ES-I3 (cell line): ENCODE results near the gene ANKRD33.

Experiments
- H3K36me3 ChIP-seq: 2 replicates; pipeline ENCODE4 v1.6.1; 2013; ENCODE audit warnings: mild to moderate bottlenecking, low read length, control low read depth, moderate library complexity; ENCODE audit not compliant: insufficient read depth
- H3K4me1 ChIP-seq: 2 replicates; pipeline ENCODE4 v1.6.1; 2013; ENCODE audit warnings: mild to moderate bottlenecking, control low read depth, low read length; ENCODE audit not compliant: insufficient read depth
- H3K9ac ChIP-seq: 2 replicates; pipeline ENCODE4 v1.6.1; 2013; ENCODE audit warnings: low read depth, mild to moderate bottlenecking, low read length, moderate library complexity
- H3K9me3 ChIP-seq: 2 replicates; pipeline ENCODE4 v1.6.1; 2013; ENCODE audit warnings: mild to moderate bottlenecking, low read length, moderate library complexity; ENCODE audit not compliant: control insufficient read depth, insufficient read depth

ANKRD33 gene

GRCh38 chr12:51921017-51921725 lies 33.3 kb downstream of the ANKRD33 start:
- Histone ChIP-seq H3K9me3 (no peaks in the 10 kb centered on the region), H3K36me3 (no peaks in the 10 kb centered on the region), H3K4me1 (no peaks in the 10 kb centered on the region; the same call in 1 of the 2 replicates), H3K9ac (no peak overlapping the region)

- Histone ChIP-seq H3K4me1 (no peaks in the 10 kb centered on the region; the same call in 1 of the 2 replicates), H3K9me3 (no peaks in the 10 kb centered on the region), H3K9ac (no peak overlapping the region), H3K36me3 (no peaks in the 10 kb centered on the region)
These were observed 34.2 kb downstream of the ANKRD33 start for GRCh38 chr12:51922146-51922545.

- H3K4me1 ChIP-seq, result no peaks in the 10 kb centered on the region; the same call in 1 of the 2 replicates
- H3K9me3 ChIP-seq, result no peaks in the 10 kb centered on the region
- no peaks in the 10 kb centered on the region for H3K36me3 ChIP-seq
- H3K9ac ChIP-seq, result no peak overlapping the region
These were observed 35.0 kb downstream of the ANKRD33 start for GRCh38 chr12:51922762-51923505.

GRCh38 chr12:51923506-51924365 lies 35.8 kb downstream of the ANKRD33 start:
- Histone ChIP-seq H3K9me3 (no peaks in the 10 kb centered on the region), H3K36me3 (no peaks in the 10 kb centered on the region), H3K9ac (no peak overlapping the region; the same call in 1 of the 2 replicates), H3K4me1 (no peaks in the 10 kb centered on the region; the same call in 1 of the 2 replicates)

- no peak overlapping the region for H3K9ac ChIP-seq
- no peaks in the 10 kb centered on the region for H3K36me3 ChIP-seq
- no peaks in the 10 kb centered on the region for H3K9me3 ChIP-seq
- H3K4me1 ChIP-seq, result no peaks in the 10 kb centered on the region; the same call in 1 of the 2 replicates
These were observed 36.8 kb downstream of the ANKRD33 start for GRCh38 chr12:51924551-51925319.

- no peak overlapping the region for H3K9ac ChIP-seq
- H3K9me3 ChIP-seq, result no peaks in the 10 kb centered on the region
- no peaks in the 10 kb centered on the region; the same call in 1 of the 2 replicates for H3K4me1 ChIP-seq
- no peaks in the 10 kb centered on the region for H3K36me3 ChIP-seq
These were observed 37.6 kb downstream of the ANKRD33 start for GRCh38 chr12:51925346-51926063.

GRCh38 chr12:51926064-51926632 lies 38.2 kb downstream of the ANKRD33 start:
- Histone ChIP-seq H3K9ac (no peak overlapping the region), H3K4me1 (no peaks in the 10 kb centered on the region; the same call in 1 of the 2 replicates), H3K36me3 (no peaks in the 10 kb centered on the region), H3K9me3 (no peaks in the 10 kb centered on the region)

GRCh38 chr12:51926718-51927117 lies 38.8 kb downstream of the ANKRD33 start:
- no peaks in the 10 kb centered on the region for H3K36me3 ChIP-seq
- no peaks in the 10 kb centered on the region for H3K9me3 ChIP-seq
- no peaks in the 10 kb centered on the region; the same call in 1 of the 2 replicates for H3K4me1 ChIP-seq
- no peak overlapping the region for H3K9ac ChIP-seq

GRCh38 chr12:51932218-51933076 lies 44.5 kb downstream of the ANKRD33 start:
- Histone ChIP-seq H3K9ac (no peak overlapping the region), H3K9me3 (no peaks in the 10 kb centered on the region), H3K36me3 (no peaks in the 10 kb centered on the region), H3K4me1 (no peaks in the 10 kb centered on the region)

- no peak overlapping the region for H3K9ac ChIP-seq
- H3K36me3 ChIP-seq, result no peaks in the 10 kb centered on the region
- H3K4me1 ChIP-seq, result no peaks in the 10 kb centered on the region
- H3K9me3 ChIP-seq, result no peaks in the 10 kb centered on the region
These were observed 46.2 kb downstream of the ANKRD33 start for GRCh38 chr12:51934080-51934479.

GRCh38 chr12:51937926-51938325 lies 50.0 kb downstream of the ANKRD33 start:
- Histone ChIP-seq H3K36me3 (no peaks in the 10 kb centered on the region), H3K9ac (no peak overlapping the region)

GRCh38 chr12:51938726-51939125 lies 50.8 kb downstream of the ANKRD33 start:
- no peaks in the 10 kb centered on the region for H3K9me3 ChIP-seq
- H3K4me1 ChIP-seq, result no peaks in the 10 kb centered on the region
- no peaks in the 10 kb centered on the region for H3K36me3 ChIP-seq
- no peak overlapping the region for H3K9ac ChIP-seq

More at GRCh38 chr12:51937926-51938325, 50.0 kb downstream of the ANKRD33 start:
- no peaks in the 10 kb centered on the region for H3K9me3 ChIP-seq
- no peaks in the 10 kb centered on the region for H3K4me1 ChIP-seq
